Measurements from ENCODE around the gene NEO1.

Gene NEO1

DNA sequence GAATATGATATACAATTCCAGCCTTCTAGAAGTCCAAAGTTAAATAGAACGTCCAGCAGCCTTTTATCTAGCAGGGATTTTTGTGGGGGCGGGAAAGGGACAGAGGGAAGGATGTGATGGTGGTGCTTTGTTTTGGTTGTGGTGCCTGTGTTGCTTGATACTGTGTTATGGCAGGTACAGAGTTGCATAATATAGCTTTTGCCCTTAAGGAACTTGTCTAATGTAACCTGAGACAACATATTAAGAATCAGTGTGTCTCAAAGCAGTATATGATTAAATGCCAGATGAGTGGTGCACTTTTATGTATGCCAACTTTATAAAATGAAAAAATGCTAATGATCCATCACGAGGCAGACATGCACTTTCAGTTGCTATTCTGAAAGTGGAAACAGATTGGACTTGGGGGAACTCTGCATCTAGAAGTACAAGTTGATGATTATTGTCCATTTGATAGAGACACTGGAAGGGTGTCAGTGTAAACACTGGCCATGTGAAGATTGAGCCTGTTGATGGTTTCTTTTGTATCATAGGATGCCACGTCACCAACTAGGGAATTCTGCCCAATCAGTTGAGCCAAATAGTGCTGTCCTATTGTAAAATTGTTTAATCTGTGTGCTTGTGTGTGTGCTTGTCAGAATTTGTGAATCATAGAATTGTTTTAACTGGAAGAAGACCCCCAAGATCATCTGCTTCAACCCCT is 23.0 kb downstream of the NEO1 start:
- DNase-seq (ENCODE audit: low read depth): no peak

DNA sequence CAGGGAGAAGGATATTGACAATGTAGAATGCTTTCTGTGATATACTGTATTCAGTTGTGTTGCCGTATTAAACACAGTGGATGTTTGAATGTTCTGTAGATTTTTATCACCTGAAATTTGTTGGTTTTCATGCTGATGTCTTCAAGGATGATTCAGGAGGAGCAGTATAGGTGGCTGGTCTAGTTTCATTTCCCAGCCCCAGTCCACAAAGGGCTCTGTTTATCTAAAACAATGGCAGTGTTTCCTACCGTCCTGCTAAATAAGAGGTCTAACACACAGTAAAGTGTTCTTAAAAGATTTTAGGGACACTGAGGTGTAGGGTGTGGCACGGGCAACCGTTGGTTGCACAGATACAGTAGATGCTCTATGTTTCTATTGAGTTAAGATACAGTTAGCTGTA is 26.0 kb downstream of the NEO1 start:
- no peak for DNase-seq (ENCODE audit: low read depth)

DNA sequence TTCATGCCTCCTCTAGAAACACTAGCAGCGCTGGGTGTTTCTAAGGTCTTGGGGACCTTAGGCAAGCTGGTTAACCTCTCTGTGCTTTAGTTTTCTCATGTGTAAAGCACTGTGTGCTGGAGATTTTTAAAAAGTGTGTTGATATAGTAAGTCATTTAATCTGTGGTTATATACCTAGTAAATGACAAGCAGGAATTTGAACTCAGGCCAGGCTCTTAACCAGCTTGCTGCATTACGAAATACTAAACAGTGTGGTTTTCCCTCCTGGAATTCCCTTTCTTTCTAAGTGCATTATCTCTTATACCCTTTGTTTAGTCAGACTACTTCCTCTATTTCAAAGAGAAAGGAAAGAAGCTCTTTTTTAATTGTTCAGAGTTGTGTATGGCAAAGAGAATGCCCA is 26.5 kb downstream of the NEO1 start:
- no peak for DNase-seq (ENCODE audit: low read depth)

DNA sequence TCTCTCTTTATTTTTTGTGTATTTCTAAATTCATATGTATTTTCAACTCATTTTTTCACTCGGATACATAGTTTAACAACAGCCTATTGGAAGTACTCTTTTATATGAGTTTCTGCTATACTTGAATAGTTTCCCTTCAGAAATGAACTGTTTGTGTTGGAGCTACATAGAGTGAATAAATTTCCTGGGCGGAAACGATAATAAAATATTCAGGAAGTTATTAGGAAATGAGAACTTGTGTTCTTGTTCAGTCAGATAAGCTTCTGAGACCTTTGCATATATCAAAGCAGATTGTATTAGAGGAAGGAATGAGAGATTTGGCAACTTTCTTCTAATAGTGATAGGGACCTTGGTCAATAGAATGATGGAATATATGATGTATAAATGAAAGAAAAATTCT is 27.3 kb downstream of the NEO1 start:
- DNase-seq (ENCODE audit: low read depth): no peak

DNA sequence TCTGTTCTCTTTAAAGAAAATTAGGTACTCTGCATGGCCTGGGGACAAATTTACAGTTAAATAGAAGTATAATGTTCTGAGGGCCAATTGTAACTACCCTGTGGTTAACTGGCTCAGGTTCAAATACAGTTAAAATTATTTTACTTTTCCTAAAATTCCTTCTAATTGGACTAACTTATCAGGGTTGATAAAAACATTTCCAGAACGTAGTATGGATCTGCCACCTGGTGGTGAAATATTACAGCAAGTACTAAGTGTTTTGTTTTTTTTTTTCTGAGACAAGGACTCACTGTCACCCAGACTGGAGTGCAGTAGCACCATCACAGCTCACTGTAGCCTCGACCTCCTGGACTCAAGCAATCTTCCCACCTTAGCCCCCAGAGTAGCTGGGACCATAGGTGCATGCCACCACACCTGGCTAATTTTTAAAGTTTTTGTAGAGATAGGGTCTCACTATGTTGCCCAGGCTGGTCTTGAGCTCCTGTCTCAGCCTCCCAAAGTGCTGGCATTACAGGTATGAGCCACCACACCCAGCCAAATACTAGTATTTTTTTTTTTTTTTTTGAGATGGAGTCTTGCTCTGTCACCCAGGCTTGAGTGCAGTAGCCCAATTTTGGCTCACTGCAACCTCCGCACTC is 29.2 kb downstream of the NEO1 start:
- DNase-seq (ENCODE audit: low read depth): no peak

DNA sequence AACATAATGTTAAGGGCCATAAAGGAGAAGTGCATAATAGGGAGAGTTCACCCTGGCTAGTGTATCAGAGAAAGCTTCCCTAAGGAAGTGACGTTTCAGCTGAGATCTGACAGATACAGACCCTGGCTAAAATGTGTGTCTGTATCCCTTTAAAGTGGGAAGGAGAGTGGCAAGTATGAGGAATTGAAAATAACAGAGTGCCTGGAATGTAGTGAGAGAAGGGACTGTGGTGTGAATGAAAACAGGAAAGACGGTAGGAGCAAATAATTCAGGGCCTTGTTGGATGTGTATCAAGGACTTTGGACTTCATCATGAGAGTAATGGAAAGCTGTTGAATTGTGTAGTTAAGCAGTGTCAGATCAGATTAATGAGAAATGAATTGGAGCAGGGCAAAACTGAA is 30.5 kb downstream of the NEO1 start:
- DNase-seq (ENCODE audit: low read depth): no peak

DNA sequence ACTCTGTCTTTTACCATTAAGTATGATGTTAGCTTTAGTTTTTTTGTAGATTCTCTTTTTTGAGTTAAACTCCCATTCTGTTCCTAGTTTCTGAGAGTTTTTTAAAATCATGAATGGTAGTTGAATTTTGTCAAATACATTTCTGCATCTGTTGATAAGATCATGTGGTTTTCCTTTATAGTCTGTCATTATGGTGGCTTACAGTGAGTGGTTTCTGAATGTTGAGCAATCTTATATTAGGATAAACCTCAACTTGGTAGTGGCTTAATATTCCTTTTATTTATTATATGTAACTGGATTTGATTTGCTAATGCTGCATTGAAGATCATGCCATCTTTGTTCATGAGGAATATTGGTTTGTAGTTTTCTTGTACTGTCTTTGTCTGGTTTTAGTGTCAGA is 34.8 kb downstream of the NEO1 start:
- DNase-seq (ENCODE audit: low read depth): no peak

DNA sequence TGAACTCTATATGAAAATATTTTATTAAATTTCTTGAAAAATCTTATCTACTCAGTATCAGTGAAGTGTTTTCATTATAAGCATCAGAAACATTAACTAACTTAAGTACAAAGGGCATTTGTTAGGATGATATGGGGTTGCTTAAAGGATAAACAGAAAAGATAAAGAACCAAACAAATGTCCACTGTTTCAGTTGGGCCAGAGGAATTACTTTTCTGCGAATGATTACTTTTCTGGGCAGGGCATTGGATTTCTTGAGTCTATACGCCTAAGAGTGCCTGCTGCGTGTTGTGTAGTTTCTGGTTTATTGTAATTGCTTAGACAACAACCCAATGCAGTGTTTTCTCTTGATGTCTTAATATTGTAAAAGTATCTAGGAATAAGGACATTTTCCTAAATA is 52.8 kb downstream of the NEO1 start:
- DNase-seq (ENCODE audit: low read depth): no peak

DNA sequence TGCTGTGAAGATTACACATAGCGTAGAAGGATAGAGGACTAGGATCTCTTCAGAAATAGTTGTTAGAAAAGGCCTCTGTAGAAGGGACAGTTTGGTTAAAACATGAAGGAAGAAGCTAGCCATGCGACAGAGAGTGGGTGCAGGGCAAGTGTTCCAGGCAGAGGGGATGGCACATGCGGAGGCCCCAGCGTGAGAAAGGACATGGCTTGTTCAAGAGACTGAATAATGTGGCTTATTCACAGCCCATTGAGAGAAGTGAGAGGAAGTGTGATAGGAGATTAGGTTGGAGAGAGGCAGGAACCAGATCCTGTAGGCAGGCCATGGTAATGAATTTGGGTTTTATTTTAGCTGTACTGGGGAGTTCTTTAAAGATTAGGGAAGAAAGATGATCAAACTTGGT is 56.4 kb downstream of the NEO1 start:
- DNase-seq (ENCODE audit: low read depth): no peak

DNA sequence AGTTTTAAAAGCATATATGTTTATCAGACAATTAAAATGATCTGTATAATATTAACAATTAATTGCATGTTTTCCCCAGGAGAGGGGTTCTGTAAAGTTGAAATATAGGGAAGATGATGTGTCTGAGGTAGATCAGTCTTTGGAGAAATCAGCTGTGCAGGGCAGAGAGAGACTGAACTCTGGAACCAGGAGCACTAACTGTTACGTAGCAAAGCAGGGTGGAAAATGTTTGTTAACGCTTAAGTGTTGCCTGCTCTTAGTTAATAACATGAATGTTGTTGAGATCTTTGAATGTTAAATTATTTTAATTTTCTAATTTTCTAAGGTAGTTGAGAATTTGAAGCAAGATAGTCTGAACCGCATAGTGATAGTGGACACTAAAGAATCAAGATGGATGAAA is 57.5 kb downstream of the NEO1 start:
- DNase-seq (ENCODE audit: low read depth): no peak

DNA sequence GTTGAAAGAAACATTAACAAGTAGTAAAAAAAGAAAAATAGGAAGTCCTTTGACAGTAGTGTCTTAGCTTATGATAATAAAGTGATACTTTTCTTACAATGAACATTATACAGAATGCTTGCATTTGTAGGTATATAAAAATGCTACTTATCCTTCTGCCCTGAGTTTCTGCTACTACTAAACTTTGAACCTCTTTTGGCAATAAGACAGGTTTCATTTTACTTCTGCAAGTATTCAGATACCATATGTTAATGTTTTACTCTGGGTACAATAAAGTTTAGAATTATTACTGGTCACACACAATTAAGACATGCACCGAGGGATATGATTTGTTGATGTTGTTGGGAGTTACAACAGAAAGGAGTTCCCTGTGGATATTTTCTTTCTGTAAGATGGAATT is 57.9 kb downstream of the NEO1 start:
- no peak for DNase-seq (ENCODE audit: low read depth)

DNA sequence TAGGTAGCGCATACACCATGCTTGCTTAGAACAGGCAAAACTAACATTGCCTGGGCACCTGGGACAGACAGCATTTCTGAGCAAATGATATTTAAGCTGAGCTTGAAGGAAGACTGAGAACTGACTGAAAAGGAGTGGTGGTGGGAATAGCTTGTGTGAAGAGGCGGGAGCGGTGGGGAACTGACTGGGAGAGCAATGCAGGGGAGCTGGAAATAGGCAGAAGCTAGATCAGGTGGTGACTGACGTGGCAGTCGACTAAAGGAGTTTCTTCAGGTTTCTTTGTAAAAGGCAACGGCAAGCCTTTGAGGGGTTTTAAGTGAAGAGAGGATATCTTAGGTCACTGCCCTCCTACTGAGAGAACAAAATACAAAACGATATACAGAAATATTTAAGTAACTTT is 61.8 kb downstream of the NEO1 start:
- no peak for DNase-seq (ENCODE audit: low read depth)

DNA sequence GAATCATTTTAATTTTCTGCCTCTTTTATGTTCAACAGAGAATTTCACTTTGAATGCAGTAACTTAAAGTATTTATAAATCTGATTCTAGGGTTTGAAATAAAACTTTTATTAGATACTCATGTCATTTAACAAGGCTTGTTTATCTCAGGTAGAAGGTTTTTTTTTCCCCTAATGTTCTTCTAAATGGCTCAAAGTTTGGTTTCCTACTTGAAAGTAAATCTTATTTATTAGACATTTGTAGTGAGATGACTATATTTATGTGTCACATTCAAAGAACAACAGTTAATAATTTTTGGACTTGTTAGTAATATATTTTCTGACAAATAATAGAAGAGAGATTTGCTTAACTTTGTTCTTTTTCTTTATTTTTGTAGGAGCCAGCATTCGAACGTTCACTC is 63.9 kb downstream of the NEO1 start:
- DNase-seq (ENCODE audit: low read depth): no peak

DNA sequence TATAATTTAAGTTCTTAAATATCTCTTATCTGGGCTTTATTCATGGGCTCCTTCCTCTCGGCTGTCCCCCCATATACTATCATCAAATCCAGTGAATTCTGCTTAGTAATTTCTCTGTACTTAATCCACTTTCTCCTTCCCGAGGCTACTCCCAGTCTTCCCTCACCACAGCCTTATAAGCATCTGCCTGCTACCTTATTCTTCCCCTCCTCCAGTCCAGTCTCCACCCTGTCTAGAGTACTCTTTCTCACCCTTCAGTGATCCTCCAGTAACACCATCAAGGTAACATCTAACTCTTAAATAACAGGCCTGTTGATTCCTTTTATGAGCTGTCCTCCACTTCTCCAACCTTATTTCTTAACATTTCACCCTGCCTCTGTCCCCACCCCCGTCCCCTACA is 65.8 kb downstream of the NEO1 start:
- no peak for DNase-seq (ENCODE audit: low read depth)

DNA sequence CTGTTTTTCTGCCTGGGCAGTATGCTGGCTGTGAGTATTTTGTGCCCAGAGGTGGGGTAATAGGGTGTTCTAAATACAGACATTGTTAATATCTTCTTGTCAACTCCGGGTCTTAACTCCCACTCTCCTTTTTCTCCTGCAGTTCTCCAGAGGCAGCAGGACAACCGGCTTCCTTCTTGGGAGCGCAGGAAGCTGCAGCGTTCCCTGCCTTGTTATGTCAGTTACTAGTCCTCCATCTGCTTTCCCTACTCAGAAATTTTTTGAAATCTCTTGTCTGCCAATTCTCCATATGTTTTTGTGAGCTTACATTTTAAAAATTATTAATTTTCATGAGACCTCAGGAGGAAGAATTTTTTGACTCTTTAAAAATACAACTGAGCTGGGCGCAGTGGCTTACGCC is 67.2 kb downstream of the NEO1 start:
- DNase-seq (ENCODE audit: low read depth): no peak

DNA sequence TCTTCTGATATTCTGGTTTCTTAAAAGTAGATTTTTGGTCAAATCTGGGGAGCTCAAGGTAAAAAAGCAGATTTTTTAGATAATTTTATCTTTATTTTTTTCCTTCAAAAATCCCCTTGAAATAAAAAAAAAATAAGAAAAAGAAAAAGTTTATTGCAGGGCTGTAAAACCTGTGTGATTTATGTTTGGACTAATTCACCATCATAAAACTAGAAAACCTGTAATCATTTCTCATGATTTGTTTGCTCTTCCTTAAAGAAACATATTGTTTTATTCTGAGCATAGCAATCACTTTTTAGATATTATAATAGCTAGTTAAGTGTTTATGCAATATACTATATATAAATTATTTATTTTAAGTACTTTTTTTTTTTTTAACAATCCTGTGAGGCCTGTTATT is 68.0 kb downstream of the NEO1 start:
- DNase-seq (ENCODE audit: low read depth): no peak

DNA sequence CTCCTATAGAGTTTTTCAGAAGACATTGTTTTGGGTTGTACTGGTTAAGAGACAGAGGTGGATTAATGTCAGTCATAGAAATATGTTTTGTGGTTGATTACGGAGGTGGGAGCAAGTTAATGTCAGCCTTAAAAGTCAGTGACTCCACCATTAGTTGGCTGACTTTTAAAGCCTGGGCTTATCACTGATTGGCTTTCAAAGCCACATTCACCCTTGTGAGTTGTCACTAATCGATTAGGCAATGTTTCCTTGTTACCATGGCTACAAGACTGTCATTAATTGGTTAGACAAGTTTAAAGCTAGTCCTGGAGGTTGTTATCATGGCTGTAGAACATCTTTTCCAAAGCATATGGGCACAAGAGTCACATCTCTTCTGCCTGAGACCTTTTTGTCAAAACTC is 73.0 kb downstream of the NEO1 start:
- no peak for DNase-seq (ENCODE audit: low read depth)

DNA sequence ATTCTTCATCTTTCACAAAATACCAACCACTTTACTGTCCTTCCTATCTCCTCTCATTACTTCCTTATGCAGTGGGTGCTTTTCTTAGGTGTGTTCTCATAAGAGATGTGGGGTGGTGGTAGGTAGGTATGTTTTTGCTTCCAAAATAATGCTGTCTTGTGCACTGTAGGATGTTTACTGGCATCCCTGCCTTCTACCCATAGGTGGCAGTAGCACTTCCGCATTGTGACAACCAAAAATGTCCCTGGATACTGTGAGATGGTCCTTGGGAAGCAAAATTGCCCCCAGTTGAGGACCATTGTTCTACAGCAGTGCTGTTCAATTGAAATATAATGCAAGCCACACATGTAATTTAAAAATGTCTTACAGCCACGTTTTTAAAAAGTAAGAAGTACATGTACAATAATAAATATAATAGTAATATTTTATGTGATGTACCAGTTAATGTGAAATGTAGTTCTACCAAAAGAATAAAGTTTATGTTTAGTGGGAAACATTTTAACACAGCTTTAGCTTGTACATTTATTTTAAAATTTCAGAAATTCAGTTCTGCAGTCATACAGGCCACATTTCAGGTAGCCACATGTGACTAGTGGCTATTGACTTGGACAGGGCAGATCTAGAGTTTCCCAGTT is 75.2 kb downstream of the NEO1 start:
- no peak for DNase-seq (ENCODE audit: low read depth)

DNA sequence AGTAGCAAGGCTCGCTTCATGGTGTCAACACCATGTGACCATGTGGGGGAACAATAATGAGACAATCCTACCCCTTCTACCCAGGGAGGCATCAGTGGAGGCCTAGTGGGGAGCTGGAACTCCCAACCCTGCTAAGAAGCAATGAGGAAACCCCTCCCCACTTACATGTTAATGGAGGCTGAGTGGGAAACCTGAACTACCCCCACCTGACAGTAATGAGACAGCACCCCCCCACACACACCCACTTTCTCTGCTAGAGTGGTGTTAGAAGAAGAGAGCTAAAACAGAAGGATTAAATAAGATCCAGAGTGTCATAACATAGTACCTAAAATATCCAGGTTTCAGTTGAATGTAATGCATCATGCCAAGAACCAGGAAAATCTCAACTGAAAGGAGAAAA is 78.6 kb downstream of the NEO1 start:
- DNase-seq (ENCODE audit: low read depth): no peak

DNA sequence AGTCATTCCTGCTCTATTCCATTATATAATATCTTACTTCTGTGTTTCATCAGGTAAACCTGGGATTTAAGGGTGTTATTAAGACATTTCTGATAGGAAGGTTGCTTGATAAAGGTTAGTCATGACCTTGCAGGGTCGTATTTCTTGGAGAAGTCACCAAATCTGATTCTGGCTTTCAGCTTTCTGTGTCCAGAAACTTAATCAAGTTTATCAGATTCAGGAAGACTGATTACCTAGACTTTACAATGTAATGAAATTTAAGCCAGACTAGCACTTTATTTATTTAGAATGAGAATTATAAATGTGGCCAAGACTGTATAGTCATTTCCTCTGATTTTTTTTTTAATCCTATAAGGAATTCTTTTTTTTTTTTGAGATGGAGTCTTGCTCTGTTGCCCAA is 81.9 kb downstream of the NEO1 start:
- DNase-seq (ENCODE audit: low read depth): no peak

DNA sequence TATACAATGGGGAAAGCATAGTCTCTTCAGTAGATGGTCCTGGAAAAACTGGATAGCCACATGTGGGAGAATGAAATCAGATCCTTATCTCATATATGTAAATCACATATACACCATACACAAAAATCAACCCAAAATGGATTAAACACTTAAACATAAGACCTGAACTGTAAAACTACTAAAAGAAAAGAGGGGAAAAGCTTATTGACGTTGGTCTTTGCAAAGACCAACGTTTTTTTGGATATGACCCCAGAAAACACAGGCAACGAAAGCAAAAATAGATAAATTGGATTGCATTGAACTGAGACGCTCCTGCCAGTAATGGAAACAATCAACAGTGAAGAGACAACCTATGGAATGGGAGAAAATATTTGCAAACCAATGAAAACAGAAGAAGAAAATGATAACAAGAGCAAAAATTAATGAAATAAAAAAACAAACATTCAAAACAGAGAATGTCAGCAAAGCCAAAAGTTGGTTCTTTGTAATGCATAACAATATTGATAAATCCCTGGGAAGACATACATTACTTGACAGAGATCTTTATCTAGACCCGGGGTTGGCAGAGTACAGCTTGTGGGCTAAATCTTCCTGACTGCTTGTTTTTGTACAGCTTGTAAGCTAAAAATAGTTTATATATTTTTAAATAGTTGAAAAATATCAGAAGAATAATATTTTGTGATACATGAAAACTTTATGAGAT is 86.9 kb downstream of the NEO1 start:
- no peak for DNase-seq (ENCODE audit: low read depth)

DNA sequence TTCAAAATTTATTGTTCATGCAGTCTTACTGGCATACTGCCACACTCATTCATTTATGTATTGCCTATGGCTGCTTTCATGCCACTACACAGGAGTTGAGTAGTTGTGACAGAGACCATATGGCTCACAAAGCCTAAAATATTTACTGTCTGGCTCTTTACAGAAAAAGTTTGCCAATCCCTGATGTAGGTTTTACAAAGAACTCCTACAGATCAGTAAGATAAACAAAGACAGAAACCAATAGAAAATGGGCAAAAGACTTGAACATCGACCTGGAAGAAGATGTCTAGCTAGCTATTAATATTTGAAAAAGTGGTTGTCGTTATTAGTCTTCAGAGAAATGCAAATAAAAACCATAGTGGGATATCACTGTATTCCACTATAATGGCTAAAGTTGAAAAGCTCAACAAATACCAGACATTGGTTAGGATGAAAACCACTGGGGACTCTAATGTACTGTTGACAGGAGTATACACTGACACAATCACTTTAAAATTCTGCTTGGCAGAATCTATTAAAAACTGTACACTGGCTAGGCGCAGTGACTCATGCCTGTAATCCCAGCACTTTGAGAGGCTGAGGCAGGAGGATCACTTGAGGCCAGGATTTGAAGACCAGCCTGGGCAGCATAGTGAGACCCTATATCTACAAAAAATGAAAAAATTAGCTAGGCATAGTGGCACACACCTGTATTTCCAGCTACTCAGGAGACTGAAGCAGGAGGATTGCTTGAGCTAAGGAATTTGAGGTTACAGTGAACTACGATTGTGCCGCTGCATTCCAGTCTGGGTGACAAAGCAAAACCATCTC is 87.7 kb downstream of the NEO1 start:
- DNase-seq (ENCODE audit: low read depth): no peak

Data from stimulated activated CD8-positive, alpha-beta memory T cell treated with anti-CD3 and anti-CD28 coated beads, Interleukin-15, amount 100 ng/mL, for 24 hours (primary cell).